GM12878 (cell line): ENCODE data around the gene FOXP1. TPM values are rescaled to one million over a fixed set of nuclear protein-coding genes. Genes with fewer than 3 reads are reported as not detected.

Source experiments
- ATAC-seq: fragments of 200-7000 bp; cut with Tn5 transposase; 3 replicates; pipeline ENCODE4 v1.9.1; 2020; ENCODE audit warnings: mild to moderate bottlenecking, moderate library complexity
- BruUV-seq: library from RNA; stranded (reverse); fragments of 400-500 nt; replicated peaks from 2 replicates; lab custom pipeline; 2021; lab: Mats Ljungman, UMichigan
- CTCF ChIA-PET: fragments of 300-600 bp; sonication (Branson Sonifier 250); formaldehyde crosslinking; extraction: SDS; loops from one replicate; lab custom pipeline; 2021; ENCODE audit warnings: inconsistent platforms; lab: Yijun Ruan, JAX
- POLR2A ChIA-PET: fragments of 350-600 bp; formaldehyde crosslinking; extraction: SDS; loops from one replicate; lab custom pipeline; 2021; ENCODE audit warnings: inconsistent platforms; lab: Charles Lee
- RAD21 ChIA-PET: fragments of 300-600 bp; sonication (Branson Sonifier 250); formaldehyde crosslinking; loops from one replicate; lab custom pipeline; 2023; ENCODE audit warnings: antibody characterized with exemption; ENCODE audit not compliant: unreplicated experiment; lab: Charles Lee
- SMC1A ChIA-PET: fragments of 300-600 bp; sonication (Branson Sonifier 250); formaldehyde crosslinking; loops from one replicate; lab custom pipeline; 2023; ENCODE audit not compliant: unreplicated experiment, uncharacterized antibody; lab: Charles Lee
- DNase-seq: peaks from one replicate; pipeline ENCODE4 v3.0.0-alpha.2; 2011; ENCODE audit warnings: low read depth, low spot score
- FAIRE-seq: peaks from 3 replicates; lab custom pipeline; 2011; peaks lifted over from hg19 to GRCh38; lab: Jason Lieb, UNC
- H2AFZ ChIP-seq: 2 replicates; pipeline ENCODE4 v1.6.0; 2011; ENCODE audit warnings: low read depth, low read length, control low read depth; ENCODE audit not compliant: control insufficient read depth
- H3K27ac ChIP-seq: 2 replicates; pipeline ENCODE4 v1.5.1; 2011; ENCODE audit warnings: control low read depth; ENCODE audit not compliant: control insufficient read depth, insufficient read depth
- H3K27me3 ChIP-seq, 2 experiments: replicated peaks in 1 of 2; 2 replicates each; pipeline versions ENCODE4 v1.6.0 to v1.6.1; 2011; ENCODE audit warnings: low read length in 1 of 2; ENCODE audit not compliant: control insufficient read depth in 2 of 2, insufficient read depth in 2 of 2
- H3K36me3 ChIP-seq, 2 experiments: 2 replicates each; pipeline ENCODE4 v1.5.1; 2011; ENCODE audit warnings: low read length in 1 of 2; ENCODE audit not compliant: control insufficient read depth in 2 of 2, insufficient read depth in 2 of 2
- H3K4me1 ChIP-seq: 2 replicates; pipeline ENCODE4 v1.6.1; 2011; ENCODE audit warnings: mild to moderate bottlenecking, low read length, moderate library complexity, mixed read lengths; ENCODE audit not compliant: control insufficient read depth, insufficient read depth
- H3K4me2 ChIP-seq: 2 replicates; pipeline ENCODE4 v1.6.0; 2011; ENCODE audit warnings: control low read depth; ENCODE audit not compliant: control insufficient read depth, insufficient read depth
- H3K4me3 ChIP-seq: fragments of 200-600 bp; sonication (generic); 2 replicates; pipeline ENCODE4 v1.5.1; 2016
- H3K79me2 ChIP-seq: 2 replicates; pipeline ENCODE4 v1.6.0; 2011; ENCODE audit warnings: low read length; ENCODE audit not compliant: control insufficient read depth, insufficient read depth
- H3K9ac ChIP-seq: 2 replicates; pipeline ENCODE4 v1.8.0; 2011; ENCODE audit warnings: low read length, control low read depth, mixed read lengths; ENCODE audit not compliant: control insufficient read depth, insufficient read depth
- H3K9me3 ChIP-seq: replicated peaks from 3 replicates; pipeline ENCODE4 v1.5.1; 2011; ENCODE audit warnings: mild to moderate bottlenecking, low read length; ENCODE audit not compliant: control insufficient read depth, insufficient read depth
- H4K20me1 ChIP-seq: 2 replicates; pipeline ENCODE4 v1.6.0; 2011; ENCODE audit not compliant: control insufficient read depth, insufficient read depth
- CBX3 ChIP-seq: fragments of 200-600 bp; sonication (generic); IDR thresholded peaks from 2 replicates; pipeline ENCODE4 v1.6.1; 2016; ENCODE audit warnings: low read depth, borderline replicate concordance
- CEBPB ChIP-seq, 2 experiments: fragments of 150-350 bp in 1 of 2; IDR thresholded peaks; 2 replicates each; pipeline ENCODE4 v1.6.1; 2012 to 2014; ENCODE audit warnings: low read depth in 2 of 2, low read length in 2 of 2, borderline replicate concordance in 1 of 2, inconsistent platforms in 1 of 2
- CHD2 ChIP-seq: IDR thresholded peaks from 2 replicates; pipeline ENCODE4 v1.6.1; 2011; ENCODE audit warnings: low read depth, low read length, improper control_type of control experiment, borderline replicate concordance
- DPF2 ChIP-seq: fragments of 450-650 bp; IDR thresholded peaks from 2 replicates; pipeline ENCODE4 v1.6.1; 2017; ENCODE audit warnings: mild to moderate bottlenecking
- ETV6 ChIP-seq, 2 experiments: fragments of 450-650 bp in 1 of 2; IDR thresholded peaks in 1 of 2; conservative IDR thresholded peaks in 1 of 2; 2 replicates each; pipeline ENCODE4 v1.6.1; 2014; ENCODE audit warnings: antibody characterized with exemption in 1 of 2, borderline replicate concordance in 1 of 2, low read depth in 1 of 2, mild to moderate bottlenecking in 1 of 2, moderate library complexity in 1 of 2
- HDAC2 ChIP-seq: fragments of 200-600 bp; sonication (generic); IDR thresholded peaks from 2 replicates; pipeline ENCODE4 v1.6.1; 2017
- JUNB ChIP-seq: IDR thresholded peaks from 2 replicates; pipeline ENCODE4 v1.6.1; 2016; ENCODE audit warnings: antibody characterized with exemption, mild to moderate bottlenecking
- MXI1 ChIP-seq: fragments of 150-350 bp; IDR thresholded peaks from 2 replicates; pipeline ENCODE4 v1.6.1; 2011; ENCODE audit warnings: low read depth, mild to moderate bottlenecking, inconsistent platforms, low read length, improper control_type of control experiment
- MYB ChIP-seq: fragments of 150-350 bp; IDR thresholded peaks from 2 replicates; pipeline ENCODE4 v1.6.1; 2014; ENCODE audit warnings: mild to moderate bottlenecking, low read depth, low read length, borderline replicate concordance
- MYC ChIP-seq: IDR thresholded peaks from 2 replicates; pipeline ENCODE4 v1.6.1; 2011; ENCODE audit warnings: mild to moderate bottlenecking, low read length, moderate library complexity, inconsistent platforms; ENCODE audit not compliant: insufficient read depth, insufficient replicate concordance, insufficient read length, severe bottlenecking
- NR2C2 ChIP-seq: IDR thresholded peaks from 2 replicates; pipeline ENCODE4 v1.6.1; 2011; ENCODE audit warnings: borderline replicate concordance, low read depth; ENCODE audit not compliant: control insufficient read depth, insufficient read length
- RB1 ChIP-seq: fragments of 450-650 bp; formaldehyde crosslinking; IDR thresholded peaks from 2 replicates; pipeline ENCODE4 v1.6.1; 2017; ENCODE audit warnings: mild to moderate bottlenecking, borderline replicate concordance
- SREBF2 ChIP-seq: IDR thresholded peaks from 2 replicates; pipeline ENCODE4 v1.6.1; 2012; ENCODE audit warnings: mild to moderate bottlenecking, low read length
- TBL1XR1 ChIP-seq: IDR thresholded peaks from 2 replicates; pipeline ENCODE4 v1.6.1; 2012; ENCODE audit warnings: low read depth, low read length, improper control_type of control experiment
- ZBTB33 ChIP-seq: fragments of 450-650 bp; IDR thresholded peaks from 2 replicates; pipeline ENCODE4 v1.6.1; 2017; ENCODE audit warnings: mild to moderate bottlenecking
- ZZZ3 ChIP-seq: IDR thresholded peaks from 2 replicates; pipeline ENCODE4 v1.6.1; 2011; ENCODE audit warnings: low read depth; ENCODE audit not compliant: control insufficient read depth, insufficient read length
- WGBS: methylation state at CpG from one replicate; pipeline ENCODE4 v1.1.6; 2016; ENCODE audit warnings: low lambda C conversion rate; ENCODE audit not compliant: insufficient replicate concordance, insufficient coverage; ENCODE audit errors: missing lambda C conversion rate; 5-methylcytosine and 5-hydroxymethylcytosine counted together
- in situ Hi-C: fragments of 300-500 bp; cut with MboI; formaldehyde crosslinking; loops from 9 replicates; pipeline ENCODE4 v1.14.3; 2018; ENCODE audit warnings: mixed read lengths
- intact Hi-C: fragments of 100-400 bp; cut with micrococcal nuclease; formaldehyde crosslinking; loops from one replicate; pipeline ENCODE4 v1.14.2; 2022; ENCODE audit not compliant: unreplicated experiment
- polyA plus RNA-seq, 11 experiments: library from polyadenylated mRNA; depleted of rRNA in 4 of 11; unstranded in 6 of 11; stranded (reverse) in 5 of 11; fragments of >200 nt; fragmentation: Nextera tagmentation in 4 of 11; fragmentation: Illumina TruSeq in 1 of 11; extraction: Ambion mirVana in 4 of 11; extraction: Trizol in 1 of 11; gene quantifications; 1 replicate in 1 of 11; 2 replicates in 10 of 11; pipeline versions ENCODE4 v1.2.1 to v1.2.3, GENCODE V29; 2011 to 2016; ENCODE audit warnings: inconsistent platforms in 2 of 11, missing spikeins in 2 of 11, low read depth in 1 of 11
- total RNA-seq, 4 experiments: library from RNA; depleted of rRNA in 3 of 4; stranded (reverse); fragments of >200 nt in 3 of 4; fragmentation: Illumina TruSeq in 1 of 4; extraction: Trizol in 1 of 4; gene quantifications; 2 replicates each; pipeline versions ENCODE4 v1.2.1 to v1.2.3, GENCODE V29; 2013 to 2021
- TF ChIP-seq, protein P1 (sequence below): fragments of 450-650 bp; formaldehyde crosslinking; IDR thresholded peaks from 2 replicates; pipeline ENCODE4 v1.4.0; 2020; ENCODE audit warnings: mild to moderate bottlenecking, moderate library complexity

Gene FOXP1
- total and polyA plus RNA-seq, 10 of the 15 experiments (the other 5 are each of a cell fraction or from before 2014, with no cell fraction given), result 0.05 to 1.6 (median 0.20) TPM; not detected in 1

GRCh38 chr3:71099997-71100719, 483.4 kb downstream of the FOXP1 start (continued):
- TF ChIP-seq CEBPB (IDR thresholded peaks at IDR 0.05; ENCODE audit: borderline replicate concordance in 1 of 2, low read depth in 2 of 2, low read length in 2 of 2), result no peak

GRCh38 chr3:71097557-71097956, 486.0 kb downstream of the FOXP1 start:
- ChIA-PET SMC1A (interaction anchor here (0.6 kb wide), 1 partner anchor 28 kb away, joined by 3 read pairs; no protein-coding TSS in a partner anchor), CTCF (no interaction called here), RAD21 (no interaction called here), POLR2A (no interaction called here)
- ATAC-seq (no peak), DNase-seq (no peak), FAIRE-seq (no peak)
- H3K79me2 ChIP-seq, result no peaks in the 10 kb centered on the region
- intact Hi-C loops, result no loop called here
- H3K4me1 ChIP-seq, result no peaks in the 10 kb centered on the region
- H4K20me1 ChIP-seq, result no peaks in the 10 kb centered on the region
- no peaks in the 10 kb centered on the region for H3K36me3 ChIP-seq
- no peak overlapping the region for H3K4me3 ChIP-seq
- H3K4me2 ChIP-seq, result no peak overlapping the region
- 36% methylated on average over 5 of the region's 5 CpGs for WGBS
- H3K27ac ChIP-seq, result no peak overlapping the region
- H2AFZ ChIP-seq, result no peak overlapping the region
- in situ Hi-C loops, result no loop called here
- H3K9me3 ChIP-seq, result no peaks in the 10 kb centered on the region
- peaks cover 0 to 7% of the 10 kb centered on the region in 2 experiments; a peak in 1 of 4 replicates for H3K27me3 ChIP-seq
- no TSS peak for BruUV-seq
- H3K9ac ChIP-seq, result no peak overlapping the region
- TF ChIP-seq ETV6 (conservative IDR thresholded peaks at IDR 0.05 in 1 of 2, IDR thresholded peaks at IDR 0.05 in 1 of 2; ENCODE audit: borderline replicate concordance in 1 of 2, low read depth in 1 of 2) (no peak), CBX3 (no peak), NR2C2 (no peak), RB1 (no peak), HDAC2 (no peak), JUNB (no peak), DPF2 (no peak), MYB (no peak), TBL1XR1 (no peak), ZZZ3 (no peak), ZBTB33 (no peak), MXI1 (no peak), CHD2 (no peak), SREBF2 (no peak), MYC (no peak)
- TF ChIP-seq, protein P1, sequence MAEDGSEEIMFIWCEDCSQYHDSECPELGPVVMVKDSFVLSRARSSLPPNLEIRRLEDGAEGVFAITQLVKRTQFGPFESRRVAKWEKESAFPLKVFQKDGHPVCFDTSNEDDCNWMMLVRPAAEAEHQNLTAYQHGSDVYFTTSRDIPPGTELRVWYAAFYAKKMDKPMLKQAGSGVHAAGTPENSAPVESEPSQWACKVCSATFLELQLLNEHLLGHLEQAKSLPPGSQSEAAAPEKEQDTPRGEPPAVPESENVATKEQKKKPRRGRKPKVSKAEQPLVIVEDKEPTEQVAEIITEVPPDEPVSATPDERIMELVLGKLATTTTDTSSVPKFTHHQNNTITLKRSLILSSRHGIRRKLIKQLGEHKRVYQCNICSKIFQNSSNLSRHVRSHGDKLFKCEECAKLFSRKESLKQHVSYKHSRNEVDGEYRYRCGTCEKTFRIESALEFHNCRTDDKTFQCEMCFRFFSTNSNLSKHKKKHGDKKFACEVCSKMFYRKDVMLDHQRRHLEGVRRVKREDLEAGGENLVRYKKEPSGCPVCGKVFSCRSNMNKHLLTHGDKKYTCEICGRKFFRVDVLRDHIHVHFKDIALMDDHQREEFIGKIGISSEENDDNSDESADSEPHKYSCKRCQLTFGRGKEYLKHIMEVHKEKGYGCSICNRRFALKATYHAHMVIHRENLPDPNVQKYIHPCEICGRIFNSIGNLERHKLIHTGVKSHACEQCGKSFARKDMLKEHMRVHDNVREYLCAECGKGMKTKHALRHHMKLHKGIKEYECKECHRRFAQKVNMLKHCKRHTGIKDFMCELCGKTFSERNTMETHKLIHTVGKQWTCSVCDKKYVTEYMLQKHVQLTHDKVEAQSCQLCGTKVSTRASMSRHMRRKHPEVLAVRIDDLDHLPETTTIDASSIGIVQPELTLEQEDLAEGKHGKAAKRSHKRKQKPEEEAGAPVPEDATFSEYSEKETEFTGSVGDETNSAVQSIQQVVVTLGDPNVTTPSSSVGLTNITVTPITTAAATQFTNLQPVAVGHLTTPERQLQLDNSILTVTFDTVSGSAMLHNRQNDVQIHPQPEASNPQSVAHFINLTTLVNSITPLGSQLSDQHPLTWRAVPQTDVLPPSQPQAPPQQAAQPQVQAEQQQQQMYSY (CRISPR knock-in tag), result no peak
